HG03196 (cell line): ENCODE data around the gene GOSR1.
"Not testable (repeated sequence)": the region's sequence is repeated elsewhere in the genome, so short reads cannot be mapped to it uniquely, and the experiment has no call there.

Source experiments
- ATAC-seq: cut with Tn5 transposase; IDR thresholded peaks from one replicate; pipeline ENCODE4 v1.9.1; 2021; ENCODE audit not compliant: unreplicated experiment

GOSR1 gene

DNA sequence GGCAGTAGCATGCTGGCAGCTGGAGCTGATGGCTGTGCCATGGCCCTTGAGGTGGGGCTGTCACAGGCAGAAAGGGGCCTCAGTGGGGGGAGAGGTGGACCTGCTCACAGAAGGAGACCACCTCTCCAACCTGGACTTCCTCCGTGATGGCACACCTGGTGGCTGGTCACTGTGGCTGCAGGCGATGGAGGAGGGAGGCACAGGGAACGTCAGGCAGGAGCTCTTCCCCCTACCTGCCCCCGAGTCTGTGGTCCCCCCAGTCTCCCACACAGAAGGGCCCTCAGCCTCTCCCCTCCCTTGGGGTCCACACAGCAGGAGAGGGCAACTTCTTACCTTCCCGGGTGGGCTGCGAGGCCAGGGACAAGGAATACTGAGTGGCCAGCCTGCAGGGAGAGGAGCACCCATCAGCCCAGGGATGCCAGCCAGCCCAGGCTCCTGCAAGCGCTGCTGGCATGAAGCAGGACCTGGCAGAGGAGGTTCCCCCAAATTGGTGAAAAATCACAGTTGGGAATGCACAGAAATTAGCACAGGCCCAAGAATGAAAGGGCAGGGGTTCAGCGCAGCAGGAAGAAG lies 96.5 kb downstream of the GOSR1 start:
- ATAC-seq: no peak

DNA sequence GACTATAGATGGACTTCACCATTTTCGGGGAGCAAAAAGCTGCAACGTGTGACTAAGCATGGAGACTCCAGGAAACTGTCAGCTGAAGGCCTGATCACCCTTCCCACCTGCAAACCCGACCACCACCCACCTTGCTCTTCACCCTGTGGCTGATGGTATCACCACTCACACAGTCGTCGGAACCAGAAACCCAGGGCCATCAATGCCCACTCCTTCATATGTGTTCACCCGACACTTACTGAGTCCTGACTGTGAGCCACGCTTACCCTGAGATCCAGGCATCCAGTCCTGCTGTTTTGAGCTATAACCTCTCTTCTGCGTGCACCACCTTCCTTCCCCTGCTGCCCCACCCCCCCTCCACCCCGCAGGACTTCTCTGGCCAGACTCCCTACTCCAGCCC lies 97.1 kb downstream of the GOSR1 start:
- ATAC-seq: not testable (repeated sequence)

- not testable (repeated sequence) for ATAC-seq
Measured at GRCh38 chr17:30574806-30575205, 97.6 kb downstream of the GOSR1 start.

DNA sequence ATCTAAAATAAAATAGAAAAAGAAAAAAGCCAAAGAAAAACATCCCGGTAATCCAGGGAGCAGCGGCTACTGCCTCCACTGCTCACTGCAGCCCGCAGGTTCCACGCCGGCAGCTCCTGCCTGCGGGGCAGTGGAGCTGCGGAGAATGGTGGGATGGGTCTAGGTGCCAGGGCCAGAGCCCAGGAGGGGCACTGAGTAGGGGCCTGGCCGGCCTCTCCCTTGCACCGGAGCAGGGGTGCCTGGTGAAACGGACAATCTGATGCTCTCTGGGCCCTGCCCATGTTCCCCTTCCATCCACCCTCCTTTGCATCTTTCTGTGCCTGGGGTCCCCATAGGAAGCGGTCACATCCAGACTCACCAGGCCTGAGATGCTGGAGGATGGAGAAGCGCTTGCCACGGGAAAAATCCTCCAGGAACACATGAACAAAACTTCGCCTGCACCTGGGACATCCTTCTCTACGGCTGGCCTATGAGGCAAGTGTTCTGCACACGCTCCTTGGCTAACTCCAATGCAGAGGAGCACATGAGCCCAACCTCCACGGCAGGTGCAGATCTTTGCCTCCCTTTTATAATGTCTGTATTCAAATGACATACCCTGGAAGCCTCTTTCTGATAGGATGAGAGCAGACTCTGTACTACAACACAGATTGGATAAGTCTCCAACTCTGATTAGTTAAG lies 98.6 kb downstream of the GOSR1 start:
- not testable (repeated sequence) for ATAC-seq

GRCh38 chr17:30576326-30576861 lies 99.2 kb downstream of the GOSR1 start:
- no peak for ATAC-seq
